Measurements from ENCODE around the gene MYO1B. TPM values are rescaled to one million over a fixed set of nuclear protein-coding genes. Genes with fewer than 3 reads are reported as not detected.

The MYO1B gene
- polyA plus RNA-seq, 1 donor (not counting 4 experiments of a cell fraction or from before 2014, with no cell fraction given): 277 TPM

DNA sequence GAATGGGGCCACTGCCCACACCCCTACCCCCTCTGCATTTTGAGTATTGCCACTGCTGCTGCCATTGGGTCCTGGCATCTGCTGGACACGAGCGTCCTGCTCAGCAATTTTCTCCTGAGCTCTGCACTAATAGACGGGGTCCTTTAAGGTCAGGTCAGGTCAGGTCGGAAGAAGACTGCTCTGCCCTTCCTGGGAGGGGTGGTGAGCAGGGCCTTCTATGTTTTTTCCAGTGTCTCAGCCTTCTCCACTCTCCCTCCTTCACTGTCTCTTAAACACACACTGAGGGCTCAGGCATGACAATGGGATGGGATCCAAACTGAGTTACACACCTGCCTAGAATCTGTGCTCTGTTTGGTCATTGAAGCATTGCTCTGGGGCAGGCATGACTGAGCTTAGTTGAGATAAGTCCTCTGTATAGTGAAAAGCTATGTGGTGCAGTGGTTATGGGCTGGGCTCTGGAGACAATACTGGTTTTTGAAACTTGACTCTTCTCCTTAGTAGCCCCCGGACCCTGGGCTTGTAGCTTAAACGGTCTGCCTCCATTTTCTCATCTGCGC is 10.6 kb downstream of the MYO1B start:
- peaks cover 30% of the 10 kb centered on the region for H4K20me1 ChIP-seq (ENCODE audit: control insufficient read depth, extremely low read depth, insufficient read depth, low read length)
- H3K4me1 ChIP-seq (ENCODE audit: control insufficient read depth, extremely low read depth, insufficient read depth, low read length): peaks cover 24% of the 10 kb centered on the region
- peaks cover 100% of the 10 kb centered on the region for H3K79me2 ChIP-seq (ENCODE audit: control insufficient read depth, insufficient read depth, low read length)

GRCh38 chr2:191257934-191258333 is 12.7 kb downstream of the MYO1B start:
- no peak overlapping the region for H3K4me2 ChIP-seq (ENCODE audit: control insufficient read depth, extremely low read depth, insufficient read depth, low read depth, low read length)
- H3K9ac ChIP-seq (ENCODE audit: control insufficient read depth, extremely low read depth, insufficient read depth, low read length): no peak overlapping the region
- H4K20me1 ChIP-seq (ENCODE audit: control insufficient read depth, extremely low read depth, insufficient read depth, low read length): peaks cover 33% of the 10 kb centered on the region
- peaks cover 100% of the 10 kb centered on the region for H3K79me2 ChIP-seq (ENCODE audit: control insufficient read depth, insufficient read depth, low read length)
- H3K27me3 ChIP-seq (ENCODE audit: control insufficient read depth, extremely low read depth, insufficient read depth, low read length): no peaks in the 10 kb centered on the region
- H3K4me1 ChIP-seq (ENCODE audit: control insufficient read depth, extremely low read depth, insufficient read depth, low read length): peaks cover 35% of the 10 kb centered on the region
- no peak for TF ChIP-seq EZH2 (IDR thresholded peaks at IDR 0.05; ENCODE audit: low read length)
- TF ChIP-seq, protein P1, sequence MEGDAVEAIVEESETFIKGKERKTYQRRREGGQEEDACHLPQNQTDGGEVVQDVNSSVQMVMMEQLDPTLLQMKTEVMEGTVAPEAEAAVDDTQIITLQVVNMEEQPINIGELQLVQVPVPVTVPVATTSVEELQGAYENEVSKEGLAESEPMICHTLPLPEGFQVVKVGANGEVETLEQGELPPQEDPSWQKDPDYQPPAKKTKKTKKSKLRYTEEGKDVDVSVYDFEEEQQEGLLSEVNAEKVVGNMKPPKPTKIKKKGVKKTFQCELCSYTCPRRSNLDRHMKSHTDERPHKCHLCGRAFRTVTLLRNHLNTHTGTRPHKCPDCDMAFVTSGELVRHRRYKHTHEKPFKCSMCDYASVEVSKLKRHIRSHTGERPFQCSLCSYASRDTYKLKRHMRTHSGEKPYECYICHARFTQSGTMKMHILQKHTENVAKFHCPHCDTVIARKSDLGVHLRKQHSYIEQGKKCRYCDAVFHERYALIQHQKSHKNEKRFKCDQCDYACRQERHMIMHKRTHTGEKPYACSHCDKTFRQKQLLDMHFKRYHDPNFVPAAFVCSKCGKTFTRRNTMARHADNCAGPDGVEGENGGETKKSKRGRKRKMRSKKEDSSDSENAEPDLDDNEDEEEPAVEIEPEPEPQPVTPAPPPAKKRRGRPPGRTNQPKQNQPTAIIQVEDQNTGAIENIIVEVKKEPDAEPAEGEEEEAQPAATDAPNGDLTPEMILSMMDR (optimal IDR thresholded peaks at IDR 0.05 in 1 of 3, IDR thresholded peaks at IDR 0.05 in 1 of 3, conservative IDR thresholded peaks at IDR 0.05 in 1 of 3; ENCODE audit: extremely low read depth in 1 of 3, insufficient read depth in 2 of 3, low read length in 3 of 3): no peak
- H3K9me1 ChIP-seq (ENCODE audit: control insufficient read depth, extremely low read depth, insufficient read depth, low read length): peaks cover 3% of the 10 kb centered on the region
- no peak overlapping the region for H3K4me3 ChIP-seq (ENCODE audit: control insufficient read depth in 2 of 3, extremely low read depth in 1 of 3, insufficient read depth in 2 of 3, low read depth in 1 of 3, low read length in 3 of 3)
- DNase-seq (ENCODE audit: low read depth, low spot score) (no peak), FAIRE-seq (no peak)
- dilution Hi-C loops (cut with MboI; ENCODE audit: extremely low pct_ligation_motif_present, low sequenced_read_pairs): no loop called here
- H3K9me3 ChIP-seq (ENCODE audit: control insufficient read depth, low read depth, low read length): no peaks in the 10 kb centered on the region
- peaks cover 3 to 19% of the 10 kb centered on the region in 2 experiments for H3K36me3 ChIP-seq (ENCODE audit: control insufficient read depth in 2 of 2, extremely low read depth in 1 of 2, insufficient read depth in 2 of 2, low read length in 2 of 2)
- no peak overlapping the region for H2AFZ ChIP-seq (ENCODE audit: control insufficient read depth, low read length)
- H3K27ac ChIP-seq (ENCODE audit: control insufficient read depth, insufficient read depth, low read length): no peak overlapping the region

More for the DNA sequence above, 10.6 kb downstream of the MYO1B start:
- Histone ChIP-seq H3K27me3 (ENCODE audit: control insufficient read depth, extremely low read depth, insufficient read depth, low read length) (no peaks in the 10 kb centered on the region), H2AFZ (ENCODE audit: control insufficient read depth, low read length) (no peak overlapping the region), H3K27ac (ENCODE audit: control insufficient read depth, insufficient read depth, low read length) (no peak overlapping the region), H3K9ac (ENCODE audit: control insufficient read depth, extremely low read depth, insufficient read depth, low read length) (no peak overlapping the region), H3K4me2 (ENCODE audit: control insufficient read depth, extremely low read depth, insufficient read depth, low read depth, low read length) (no peak overlapping the region), H3K36me3 (ENCODE audit: control insufficient read depth in 2 of 2, extremely low read depth in 1 of 2, insufficient read depth in 2 of 2, low read length in 2 of 2) (peaks cover 9 to 15% of the 10 kb centered on the region in 2 experiments), H3K9me1 (ENCODE audit: control insufficient read depth, extremely low read depth, insufficient read depth, low read length) (peaks cover 3% of the 10 kb centered on the region), H3K4me3 (ENCODE audit: control insufficient read depth in 2 of 3, extremely low read depth in 1 of 3, insufficient read depth in 2 of 3, low read depth in 1 of 3, low read length in 3 of 3) (no peak overlapping the region), H3K9me3 (ENCODE audit: control insufficient read depth, low read depth, low read length) (no peaks in the 10 kb centered on the region)
- FAIRE-seq (peak; percentile 85), DNase-seq (ENCODE audit: low read depth, low spot score) (no peak)
- no peak for TF ChIP-seq EZH2 (IDR thresholded peaks at IDR 0.05; ENCODE audit: low read length)
- TF ChIP-seq, protein P1 (optimal IDR thresholded peaks at IDR 0.05 in 1 of 3, IDR thresholded peaks at IDR 0.05 in 1 of 3, conservative IDR thresholded peaks at IDR 0.05 in 1 of 3; ENCODE audit: extremely low read depth in 1 of 3, insufficient read depth in 2 of 3, low read length in 3 of 3): no peak
- dilution Hi-C loops (cut with MboI; ENCODE audit: extremely low pct_ligation_motif_present, low sequenced_read_pairs): no loop called here
